GM10266 (cell line): Measurements from ENCODE around the gene GAREM1.

Experiments used
- DNase-seq: peaks from one replicate; pipeline ENCODE4 v3.0.0; 2012; ENCODE audit errors: extremely low spot score
- CTCF ChIP-seq: IDR thresholded peaks from 2 replicates; pipeline ENCODE4 v1.5.1; 2012; ENCODE audit warnings: mild to moderate bottlenecking, low read depth; ENCODE audit not compliant: control insufficient read depth, insufficient read depth; ENCODE audit errors: missing control alignments

Gene GAREM1

GRCh38 chr18:32252141-32252860, 218.4 kb downstream of the GAREM1 start:
- no peak for TF ChIP-seq CTCF

GRCh38 chr18:32251466-32251865, 219.2 kb downstream of the GAREM1 start:
- TF ChIP-seq CTCF = no peak
- DNase-seq = no peak

More at GRCh38 chr18:32252141-32252860, 218.4 kb downstream of the GAREM1 start:
- no peak for DNase-seq

GRCh38 chr18:32249147-32249929, 221.3 kb downstream of the GAREM1 start:
- DNase-seq = no peak
- TF ChIP-seq CTCF = no peak

- no peak for DNase-seq
Observed at GRCh38 chr18:32244881-32245280, 225.8 kb downstream of the GAREM1 start.

GRCh38 chr18:32243358-32243757, 227.3 kb downstream of the GAREM1 start:
- no peak for TF ChIP-seq CTCF
- no peak for DNase-seq

More at GRCh38 chr18:32244881-32245280, 225.8 kb downstream of the GAREM1 start:
- no peak for TF ChIP-seq CTCF

GRCh38 chr18:32242395-32242794, 228.3 kb downstream of the GAREM1 start:
- no peak for TF ChIP-seq CTCF
- DNase-seq = no peak
